AG08395 (cell line): ENCODE results near the gene CCZ1B.
"Not testable (repeated sequence)": the region's sequence is repeated elsewhere in the genome, so short reads cannot be mapped to it uniquely, and the experiment has no call there.

ENCODE experiments used
- DNase-seq: peaks from one replicate; pipeline ENCODE4 v3.0.0; 2012; ENCODE audit warnings: mixed read lengths, low spot score

The CCZ1B gene

GRCh38 chr7:6831018-6831725, 5.1 kb upstream of the CCZ1B start:
- no peak for DNase-seq

GRCh38 chr7:6830026-6830425, 4.0 kb upstream of the CCZ1B start:
- not testable (repeated sequence) for DNase-seq

GRCh38 chr7:6829616-6830015, 3.5 kb upstream of the CCZ1B start:
- not testable (repeated sequence) for DNase-seq

- DNase-seq, result not testable (repeated sequence)
These were observed 1.1 kb upstream of the CCZ1B start for GRCh38 chr7:6827180-6827579.

- not testable (repeated sequence) for DNase-seq
These were observed 594 bp downstream of the CCZ1B start for GRCh38 chr7:6825236-6826125.

- DNase-seq, result not testable (repeated sequence)
These were observed 4.5 kb downstream of the CCZ1B start for GRCh38 chr7:6821622-6822021.

- not testable (repeated sequence) for DNase-seq
These were observed 10.6 kb downstream of the CCZ1B start for GRCh38 chr7:6815470-6815869.

- not testable (repeated sequence) for DNase-seq
These were observed 13.1 kb downstream of the CCZ1B start for GRCh38 chr7:6813011-6813410.

- DNase-seq, result not testable (repeated sequence)
These were observed 18.1 kb downstream of the CCZ1B start for GRCh38 chr7:6807959-6808358.

GRCh38 chr7:6807393-6807918, 18.6 kb downstream of the CCZ1B start:
- DNase-seq, result not testable (repeated sequence)

- not testable (repeated sequence) for DNase-seq
These were observed 25.7 kb downstream of the CCZ1B start for GRCh38 chr7:6800331-6800730.

GRCh38 chr7:6799887-6800286, 26.2 kb downstream of the CCZ1B start:
- not testable (repeated sequence) for DNase-seq

- DNase-seq, result not testable (repeated sequence)
These were observed 28.0 kb downstream of the CCZ1B start for GRCh38 chr7:6798047-6798446.

- DNase-seq, result not testable (repeated sequence)
These were observed 28.9 kb downstream of the CCZ1B start for GRCh38 chr7:6797218-6797617.

GRCh38 chr7:6794276-6794675, 31.8 kb downstream of the CCZ1B start:
- not testable (repeated sequence) for DNase-seq

GRCh38 chr7:6792113-6792872, 33.8 kb downstream of the CCZ1B start:
- DNase-seq, result not testable (repeated sequence)

GRCh38 chr7:6789353-6789752, 36.7 kb downstream of the CCZ1B start:
- not testable (repeated sequence) for DNase-seq

GRCh38 chr7:6781581-6781980, 44.5 kb downstream of the CCZ1B start:
- not testable (repeated sequence) for DNase-seq

- not testable (repeated sequence) for DNase-seq
These were observed 64.9 kb downstream of the CCZ1B start for GRCh38 chr7:6761186-6761585.

- not testable (repeated sequence) for DNase-seq
These were observed 72.1 kb downstream of the CCZ1B start, which contains the start of gene RSPH10B2 for GRCh38 chr7:6753964-6754363. TSS of gene RSPH10B2 (plus strand) at chr7:6754103. CDS start at chr7:6757678, 3,575 bp downstream.

GRCh38 chr7:6750173-6750572, 75.9 kb downstream of the CCZ1B start:
- not testable (repeated sequence) for DNase-seq

- not testable (repeated sequence) for DNase-seq
These were observed 76.7 kb downstream of the CCZ1B start for GRCh38 chr7:6749335-6749734.
